Germinal center (tissue), 1 donor: Measurements from ENCODE around the gene SDC1.

Experiments used
- DNase-seq: peaks from one replicate; pipeline ENCODE4 v3.0.0; 2012; ENCODE audit warnings: mixed read lengths, low spot score

Gene SDC1

DNA sequence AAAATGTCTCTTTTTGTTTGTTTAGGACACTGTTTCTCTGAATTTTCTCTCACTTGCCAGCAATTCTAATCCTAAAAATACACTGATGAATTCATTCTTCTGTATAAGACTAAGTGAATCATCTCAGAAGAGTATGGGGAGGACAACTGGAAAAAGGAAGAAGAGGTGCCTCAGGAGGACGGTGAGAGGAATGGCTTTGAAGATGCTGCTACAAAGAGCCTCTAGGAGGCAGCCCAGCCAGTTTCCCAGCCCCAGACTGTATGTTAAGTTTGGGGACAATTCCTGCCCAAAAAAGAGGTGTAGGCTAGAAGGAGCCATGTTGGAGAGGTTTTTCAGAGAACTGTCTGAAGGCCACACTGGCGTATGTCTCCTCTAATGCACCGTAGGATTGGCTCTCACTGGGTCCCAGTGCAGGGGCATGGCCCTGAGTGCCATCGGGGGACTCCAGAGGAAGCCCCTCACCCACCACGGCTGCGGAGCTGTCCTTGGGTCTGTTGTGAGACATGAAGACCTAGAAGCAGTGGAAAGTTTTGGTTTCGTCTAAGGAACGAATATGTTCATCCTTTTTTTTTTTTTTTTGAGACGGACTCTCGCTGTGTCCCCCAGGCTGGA is 3.1 kb upstream of the SDC1 start:
- no peak for DNase-seq

DNA sequence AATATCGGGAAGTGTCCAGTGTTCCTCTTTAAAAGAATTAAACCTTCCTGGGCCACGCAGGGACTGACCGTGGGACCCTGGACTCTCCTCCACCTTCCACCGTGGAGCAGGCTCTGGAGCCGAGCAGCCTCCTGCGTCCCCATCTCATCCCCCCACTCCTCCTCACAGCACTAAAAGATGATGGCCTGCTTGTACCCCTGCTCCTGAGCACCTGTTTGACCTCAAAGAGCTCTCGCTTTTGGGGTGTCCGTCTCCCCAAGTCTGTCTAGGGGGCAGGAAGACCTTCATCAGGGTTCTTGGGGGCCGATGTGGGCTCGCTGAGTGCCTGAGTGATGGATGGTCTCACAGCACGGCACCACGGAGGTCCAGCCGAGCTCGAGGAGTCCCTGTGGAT is 1.2 kb upstream of the SDC1 start:
- DNase-seq, result no peak

- peak; percentile 72 for DNase-seq
Measured at GRCh38 chr2:20225294-20226151, 593 bp upstream of the SDC1 start.

DNA sequence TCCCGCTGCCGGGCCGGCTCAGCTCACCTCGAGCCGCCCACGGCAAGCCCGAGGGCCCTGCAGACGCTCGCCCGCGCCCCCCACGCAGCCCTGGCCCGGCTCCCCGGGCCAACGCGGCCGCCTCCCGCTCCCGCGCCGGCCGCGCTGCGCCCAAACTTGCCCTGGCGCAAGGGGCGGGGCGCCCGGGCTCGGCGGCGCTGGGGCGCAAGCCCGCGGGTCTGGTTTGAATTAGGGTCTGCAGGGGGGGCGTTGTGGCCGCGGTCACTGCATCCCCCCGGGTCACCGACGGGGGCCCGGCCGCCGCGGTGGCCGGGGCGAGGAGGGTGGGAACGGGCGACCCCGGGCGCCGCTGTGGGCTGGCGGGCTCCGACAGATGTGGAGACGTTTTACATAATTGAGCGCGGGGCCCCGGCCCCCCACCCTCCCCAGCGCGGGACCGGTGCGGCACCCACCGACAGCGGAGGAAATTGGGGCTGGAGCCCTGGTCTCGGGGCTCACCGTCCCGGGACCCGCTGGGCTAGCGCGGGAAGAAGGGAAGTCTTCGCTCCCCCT is 690 bp downstream of the SDC1 start:
- peak; percentile 34 for DNase-seq

GRCh38 chr2:20223407-20224163 is 1.3 kb downstream of the SDC1 start:
- peak; percentile 25 for DNase-seq

- no peak for DNase-seq
Measured at GRCh38 chr2:20222769-20223406, 2.0 kb downstream of the SDC1 start.

DNA sequence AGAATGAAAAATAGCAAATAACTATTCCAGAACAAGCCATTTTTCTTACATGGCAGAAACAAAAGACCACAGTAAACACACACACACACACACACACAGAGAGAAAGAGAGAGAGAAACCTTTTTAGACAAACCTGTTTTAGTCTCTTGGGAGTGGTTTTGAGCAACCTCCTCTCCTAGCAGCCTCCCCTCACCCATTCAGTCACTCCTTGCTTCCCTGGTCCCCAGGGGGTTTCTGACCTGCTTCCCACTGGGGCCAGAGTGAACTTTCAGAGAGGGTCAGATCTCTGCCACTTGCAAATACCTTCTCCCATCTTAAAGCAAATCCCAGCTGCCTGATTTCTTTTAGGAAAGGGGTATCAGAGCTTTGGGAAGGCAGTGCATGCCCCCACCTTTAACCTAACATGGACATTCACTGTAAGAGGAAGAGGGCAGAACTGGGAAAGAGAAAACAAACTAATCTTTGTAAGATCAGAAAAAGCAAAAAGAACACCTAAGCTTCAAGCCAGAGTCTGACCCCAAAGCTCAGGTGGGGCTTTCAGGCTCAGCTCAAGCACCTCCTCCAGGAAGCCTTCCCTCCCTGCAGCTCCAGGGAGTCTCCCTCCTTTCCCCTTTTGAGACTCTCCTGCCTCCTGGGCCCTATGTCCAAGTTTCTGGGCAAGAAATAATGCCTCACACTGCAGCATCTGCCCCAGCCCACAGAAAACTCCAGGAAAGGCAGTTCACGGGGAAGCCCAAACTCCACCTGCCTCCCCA is 2.7 kb downstream of the SDC1 start:
- no peak for DNase-seq

DNA sequence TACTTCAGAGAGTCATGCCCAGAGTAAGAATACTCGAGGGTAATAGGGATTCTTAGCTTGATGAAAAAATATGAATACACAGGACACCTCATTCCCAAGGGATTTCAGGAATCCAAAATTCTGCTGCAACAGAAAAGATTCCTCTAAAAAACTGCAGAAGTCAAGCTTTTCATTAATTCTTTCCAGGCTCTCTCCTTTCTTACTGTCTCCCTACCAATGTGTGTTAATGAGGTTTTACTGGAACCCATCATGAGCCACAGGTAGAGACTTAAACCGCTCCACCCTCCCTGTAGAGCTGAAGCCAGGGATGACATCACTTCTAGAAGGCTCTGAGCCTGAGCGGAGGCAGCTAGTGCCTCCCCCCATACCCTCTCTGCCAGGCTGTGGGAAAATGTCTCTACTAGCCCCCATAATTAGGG is 3.4 kb downstream of the SDC1 start:
- DNase-seq, result no peak

DNA sequence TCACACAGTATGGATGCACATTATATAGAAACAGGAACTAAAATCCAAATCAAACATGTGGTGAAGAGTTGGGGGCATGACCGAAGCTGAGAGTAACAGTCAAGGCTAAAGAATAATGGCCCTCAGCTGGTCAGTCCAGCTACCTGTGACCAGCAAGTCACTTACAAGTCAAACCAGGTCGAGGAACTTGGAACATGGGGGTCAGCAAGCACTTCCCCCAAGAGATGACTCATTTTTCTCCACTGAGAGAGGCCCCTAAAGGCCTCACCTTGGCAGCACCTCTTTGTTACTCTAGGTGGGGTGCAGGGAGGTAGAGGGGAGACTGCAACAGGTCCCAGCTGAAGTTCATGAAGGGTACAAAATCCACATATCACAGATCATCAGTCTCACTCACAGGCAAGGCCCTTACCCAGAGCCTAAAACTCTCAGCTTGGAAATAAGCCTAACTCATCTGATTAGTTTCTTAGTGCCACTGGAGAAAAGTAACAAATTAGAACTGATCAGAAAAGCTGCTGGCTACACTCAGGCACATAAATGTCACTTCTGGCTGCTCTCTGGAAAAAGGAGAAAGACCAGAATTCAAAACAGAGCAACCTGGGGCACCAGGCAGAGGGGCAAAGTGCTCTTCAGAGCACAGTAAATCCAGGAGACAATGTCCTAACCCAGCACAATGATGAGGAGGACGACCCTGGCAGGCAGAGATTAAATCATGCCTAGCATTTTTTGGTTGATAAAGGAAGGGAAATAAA is 4.0 kb downstream of the SDC1 start:
- no peak for DNase-seq

- DNase-seq, result no peak
Measured at GRCh38 chr2:20219763-20220380, 5.1 kb downstream of the SDC1 start.

- no peak for DNase-seq
Measured at GRCh38 chr2:20218331-20219320, 6.3 kb downstream of the SDC1 start.

- no peak for DNase-seq
Measured at GRCh38 chr2:20217041-20217970, 7.6 kb downstream of the SDC1 start.

DNA sequence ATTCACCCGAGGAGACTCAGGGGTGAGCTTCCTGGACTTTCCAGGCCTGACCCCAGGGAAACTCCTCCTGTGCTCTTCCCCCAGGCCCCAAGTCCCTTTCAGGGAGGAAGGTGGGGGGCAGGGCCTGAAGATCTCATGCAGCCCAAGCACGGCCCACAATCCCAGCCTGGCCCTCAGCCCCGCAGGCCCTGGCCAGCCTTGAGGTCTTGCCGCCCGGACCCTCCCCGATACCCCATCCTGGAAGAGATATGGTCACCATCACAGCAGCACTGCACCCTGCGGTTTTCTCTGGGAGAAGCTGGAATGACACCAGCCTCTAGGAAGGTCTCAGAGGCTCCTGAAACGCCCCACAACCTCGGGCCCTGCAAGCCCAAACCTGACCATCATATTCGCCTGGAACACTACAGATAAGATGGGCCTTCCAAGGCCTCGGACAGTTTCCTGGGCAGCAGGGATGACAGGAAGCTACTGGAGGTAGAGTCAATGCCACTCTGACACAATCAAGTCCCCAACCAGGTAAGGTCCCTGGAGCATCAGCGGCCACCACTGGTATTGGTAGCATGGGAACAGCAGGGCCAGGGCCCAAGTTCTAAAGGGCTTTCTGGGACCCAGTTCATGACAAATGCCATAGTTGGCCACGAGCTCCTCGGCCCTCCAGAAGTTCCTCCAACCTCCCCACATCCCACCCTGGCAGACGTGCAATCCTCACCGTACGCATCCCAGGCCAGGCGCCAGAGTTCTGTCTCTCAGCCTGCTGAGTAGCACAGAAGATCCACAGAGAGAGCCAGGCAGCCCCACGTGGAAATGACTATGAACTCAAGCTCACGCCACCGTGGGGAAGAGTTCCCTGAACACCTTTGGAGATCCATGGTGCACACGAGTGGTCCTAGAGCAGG is 8.6 kb downstream of the SDC1 start:
- no peak for DNase-seq

GRCh38 chr2:20215183-20216040 is 9.5 kb downstream of the SDC1 start:
- DNase-seq, result no peak

DNA sequence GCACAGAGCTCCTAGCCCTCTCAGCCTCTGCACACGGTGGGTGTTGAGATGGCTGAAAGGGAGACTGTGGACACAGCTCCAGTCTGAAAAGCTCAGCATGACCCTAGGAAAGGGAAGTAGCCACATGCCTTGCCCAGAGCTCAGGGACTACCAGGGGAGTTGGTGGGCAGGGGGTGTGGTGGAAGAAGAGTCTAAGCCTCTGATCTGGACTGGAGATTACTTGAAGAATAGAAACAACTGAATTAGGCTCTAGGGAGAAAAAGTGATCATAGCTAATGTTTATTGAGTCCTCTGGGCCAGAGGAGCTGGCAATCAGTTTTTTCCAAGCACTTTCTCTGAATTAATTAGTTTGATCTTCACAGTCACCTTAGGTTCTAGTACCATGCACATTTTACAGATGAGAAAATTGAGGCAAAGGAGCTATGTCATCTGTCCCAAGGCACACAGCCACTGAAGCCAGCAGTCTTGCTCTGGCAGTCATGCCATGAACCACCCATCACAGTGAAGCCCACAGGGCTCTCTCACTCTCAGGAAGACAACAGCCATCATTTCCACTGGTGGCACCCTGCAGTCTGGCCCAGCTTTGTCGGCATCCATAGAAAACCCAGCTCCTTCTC is 10.3 kb downstream of the SDC1 start:
- no peak for DNase-seq
